IPS-20b (cell line): Measurements from ENCODE around the gene SDK1.
"Not testable (repeated sequence)": the region's sequence is repeated elsewhere in the genome, so short reads cannot be mapped to it uniquely, and the experiment has no call there.

Experiments
- H3K27ac ChIP-seq: one replicate; pipeline ENCODE4 v1.5.1; 2013; ENCODE audit warnings: low read length
- H3K27me3 ChIP-seq: 2 replicates; pipeline ENCODE4 v1.6.1; 2013; ENCODE audit warnings: mild to moderate bottlenecking, low read length, inconsistent platforms; ENCODE audit not compliant: insufficient read depth
- H3K36me3 ChIP-seq: 2 replicates; pipeline ENCODE4 v1.6.1; 2013; ENCODE audit warnings: low read depth, mild to moderate bottlenecking, inconsistent platforms, low read length, moderate library complexity; ENCODE audit not compliant: insufficient read depth
- H3K4me1 ChIP-seq: 2 replicates; pipeline ENCODE4 v1.6.1; 2013; ENCODE audit warnings: mild to moderate bottlenecking, control low read depth, inconsistent platforms, low read length, moderate library complexity; ENCODE audit not compliant: insufficient read depth
- H3K4me3 ChIP-seq: 2 replicates; pipeline ENCODE4 v1.5.1; 2013; ENCODE audit warnings: mild to moderate bottlenecking, low read length, inconsistent platforms
- H3K9ac ChIP-seq: 2 replicates; pipeline ENCODE4 v1.6.1; 2013; ENCODE audit warnings: low read depth, mild to moderate bottlenecking, inconsistent platforms, low read length, moderate library complexity
- H3K9me3 ChIP-seq: 2 replicates; pipeline ENCODE4 v1.6.1; 2013; ENCODE audit warnings: mild to moderate bottlenecking, low read depth, low read length, inconsistent platforms; ENCODE audit not compliant: insufficient read depth

The SDK1 gene

DNA sequence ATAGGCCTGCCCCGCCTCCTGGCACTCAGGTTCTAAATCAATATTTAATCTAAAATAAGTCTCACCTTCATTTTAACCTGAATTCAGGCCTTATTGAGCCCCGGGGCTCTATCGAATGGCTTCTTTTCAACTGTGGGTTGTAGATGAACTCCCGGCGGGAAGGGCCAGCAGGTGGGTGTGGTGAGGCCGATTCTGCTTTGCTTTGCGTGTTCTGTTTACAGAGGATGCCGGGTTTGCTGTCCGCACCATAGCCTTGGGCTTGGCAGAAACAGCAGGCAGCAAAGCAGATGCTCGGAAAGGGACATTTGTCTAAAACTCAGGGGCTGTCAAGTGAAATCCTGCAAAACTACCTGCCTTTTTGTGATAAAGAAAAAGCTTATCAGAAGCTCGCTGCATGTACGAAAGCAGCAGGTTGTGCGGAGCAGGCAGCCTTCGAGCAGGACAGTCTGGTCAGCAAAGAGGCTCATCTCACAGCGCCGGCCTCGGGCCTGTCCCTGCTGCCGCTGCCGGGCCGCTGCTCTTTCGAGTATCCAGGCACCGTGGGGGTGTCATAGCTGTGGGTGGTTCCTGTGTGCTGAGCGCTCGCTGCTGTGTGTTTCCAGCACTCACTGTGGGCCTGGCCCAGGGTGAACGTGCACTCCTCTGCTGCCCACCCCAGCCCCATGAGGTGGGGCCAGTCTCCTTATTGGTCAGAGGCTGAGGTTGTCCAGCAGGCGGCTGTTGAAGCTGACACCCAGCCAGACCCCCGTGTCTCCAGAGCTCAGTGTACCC is 946.2 kb downstream of the SDK1 start:
- Histone ChIP-seq H3K9me3 (no peaks in the 10 kb centered on the region), H3K9ac (no peak overlapping the region), H3K4me1 (no peaks in the 10 kb centered on the region), H3K27ac (no peak overlapping the region), H3K4me3 (no peak overlapping the region), H3K27me3 (no peaks in the 10 kb centered on the region), H3K36me3 (no peaks in the 10 kb centered on the region)

DNA sequence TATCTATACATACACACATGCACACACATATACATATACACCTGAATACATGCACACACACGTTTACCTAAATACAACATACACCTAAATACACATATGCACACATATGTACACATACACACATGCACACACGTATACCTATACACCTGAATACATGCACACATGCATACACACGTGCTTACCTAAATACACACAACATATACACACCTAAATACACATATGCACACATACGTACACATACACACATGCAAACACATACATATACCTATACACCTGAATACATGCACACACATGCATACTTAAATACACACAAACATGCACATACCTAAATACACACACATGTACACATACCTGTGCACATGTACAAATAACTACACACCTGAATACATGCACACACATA is 947.2 kb downstream of the SDK1 start:
- H3K4me1 ChIP-seq = no peaks in the 10 kb centered on the region
- H3K9ac ChIP-seq = no peak overlapping the region
- no peak overlapping the region for H3K4me3 ChIP-seq
- H3K27me3 ChIP-seq = no peaks in the 10 kb centered on the region
- no peak overlapping the region for H3K27ac ChIP-seq
- no peaks in the 10 kb centered on the region for H3K9me3 ChIP-seq
- no peaks in the 10 kb centered on the region for H3K36me3 ChIP-seq

DNA sequence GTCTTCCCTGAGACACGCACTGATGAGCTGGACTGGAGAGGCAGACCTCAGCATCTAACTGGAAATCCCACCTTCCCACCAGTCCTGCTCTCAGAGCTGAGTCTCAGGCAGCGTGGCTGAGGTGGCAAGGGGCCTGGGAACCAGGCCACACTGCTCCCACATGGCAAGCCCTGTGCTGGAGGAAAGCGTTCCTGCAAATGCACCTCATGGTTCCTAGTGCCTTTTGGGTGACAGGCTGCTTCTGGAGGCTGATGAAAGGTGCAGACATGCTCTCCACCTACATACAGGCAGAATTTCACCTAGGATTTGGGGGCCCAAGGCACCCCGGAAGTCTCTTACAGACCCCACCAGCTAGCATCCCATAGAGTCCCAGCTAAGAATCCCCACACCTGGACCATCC is 948.2 kb downstream of the SDK1 start:
- Histone ChIP-seq H3K27me3 (no peaks in the 10 kb centered on the region), H3K4me1 (no peaks in the 10 kb centered on the region), H3K4me3 (no peak overlapping the region), H3K36me3 (no peaks in the 10 kb centered on the region), H3K27ac (no peak overlapping the region), H3K9me3 (no peaks in the 10 kb centered on the region), H3K9ac (no peak overlapping the region)

DNA sequence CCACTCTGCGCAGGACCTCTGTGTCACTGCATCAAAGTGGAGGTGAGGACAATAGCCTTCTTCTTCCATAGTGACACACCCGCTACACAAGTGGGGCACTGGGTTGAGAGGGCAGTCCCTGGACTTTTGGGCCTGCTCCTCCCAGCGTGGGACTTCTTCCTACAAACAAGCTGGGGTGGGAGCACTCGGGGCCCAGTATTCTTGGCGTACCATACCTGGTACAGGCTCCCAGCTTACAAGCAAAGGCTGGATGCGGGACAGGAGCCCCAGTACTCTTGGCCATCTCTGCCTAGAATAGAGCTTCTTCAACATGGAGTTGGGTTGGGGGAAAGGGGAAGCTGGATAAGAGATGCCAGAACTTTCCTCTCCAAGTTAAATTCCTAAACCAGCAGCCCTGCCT is 954.3 kb downstream of the SDK1 start:
- Histone ChIP-seq H3K4me3 (no peak overlapping the region), H3K36me3 (no peaks in the 10 kb centered on the region), H3K9ac (no peak overlapping the region), H3K4me1 (no peaks in the 10 kb centered on the region), H3K9me3 (no peaks in the 10 kb centered on the region), H3K27me3 (no peaks in the 10 kb centered on the region), H3K27ac (no peak overlapping the region)

DNA sequence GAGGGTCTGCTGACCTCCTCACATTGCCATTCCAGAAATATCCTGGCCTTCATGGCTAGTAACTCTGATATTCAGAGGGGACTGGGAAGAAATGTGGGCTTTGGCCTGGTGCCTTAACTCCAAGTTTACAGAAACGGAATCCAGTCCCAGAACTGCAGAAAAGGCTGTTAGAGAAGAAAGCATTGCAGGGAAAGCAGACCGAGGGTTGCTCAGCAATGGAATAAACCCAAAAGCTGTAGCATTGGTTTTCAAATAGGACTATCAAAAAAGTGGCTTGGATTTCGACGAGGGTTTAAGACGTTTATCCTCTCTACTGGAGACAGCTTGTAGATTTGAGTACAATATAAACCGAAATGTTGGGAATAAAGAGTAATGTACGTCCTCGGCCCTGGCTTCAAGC is 955.2 kb downstream of the SDK1 start:
- Histone ChIP-seq H3K9me3 (no peaks in the 10 kb centered on the region), H3K4me1 (no peaks in the 10 kb centered on the region), H3K4me3 (no peak overlapping the region), H3K27ac (no peak overlapping the region), H3K36me3 (no peaks in the 10 kb centered on the region), H3K9ac (no peak overlapping the region), H3K27me3 (no peaks in the 10 kb centered on the region)

DNA sequence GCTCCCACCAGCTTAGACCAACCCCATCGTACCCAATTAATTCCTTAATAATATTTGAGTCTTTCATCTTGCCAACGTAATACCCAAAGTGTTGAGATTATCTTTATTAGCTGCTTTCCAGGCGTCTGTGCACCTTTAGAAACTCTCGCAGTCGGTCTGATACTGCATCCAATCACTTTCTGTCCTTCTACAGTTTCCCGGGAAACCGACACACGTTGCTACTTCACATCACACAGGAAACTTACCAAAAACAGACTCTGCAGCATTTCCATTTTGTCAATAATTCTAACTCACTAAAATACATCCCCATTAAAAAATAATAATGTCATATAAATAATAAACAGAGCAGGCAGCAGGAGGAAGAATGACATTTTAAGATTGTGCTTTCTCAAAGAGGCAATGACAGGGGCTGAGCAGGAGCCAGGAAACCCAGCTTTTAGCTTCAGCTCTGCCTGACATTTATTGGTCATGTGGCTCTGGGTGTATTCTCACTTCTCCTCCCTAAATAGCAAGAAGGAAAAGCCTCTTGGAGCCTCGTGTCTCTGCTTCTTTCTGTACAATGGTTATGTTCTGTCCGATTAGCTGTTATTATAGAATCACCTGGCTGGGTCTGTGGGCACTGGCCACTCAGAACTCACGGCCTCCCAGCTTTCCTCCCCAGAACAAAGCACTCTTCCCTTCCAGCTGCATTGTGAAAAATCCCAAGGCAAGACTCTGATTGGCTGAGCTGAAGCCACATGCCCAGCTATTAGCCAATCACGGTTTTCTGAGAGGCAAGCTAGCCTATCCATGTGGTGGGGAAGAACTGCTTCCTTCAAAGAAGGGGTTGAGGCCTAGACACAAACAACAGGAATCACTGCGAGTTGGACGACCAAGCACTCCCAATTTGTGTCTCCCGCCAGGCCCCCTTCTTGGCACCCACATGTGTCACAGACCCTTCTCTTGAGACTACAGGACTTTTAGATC is 956.4 kb downstream of the SDK1 start:
- no peak overlapping the region for H3K27ac ChIP-seq
- H3K4me1 ChIP-seq = no peaks in the 10 kb centered on the region
- no peak overlapping the region for H3K9ac ChIP-seq
- no peaks in the 10 kb centered on the region for H3K27me3 ChIP-seq
- H3K4me3 ChIP-seq = no peak overlapping the region
- H3K36me3 ChIP-seq = no peaks in the 10 kb centered on the region
- H3K9me3 ChIP-seq = no peaks in the 10 kb centered on the region

DNA sequence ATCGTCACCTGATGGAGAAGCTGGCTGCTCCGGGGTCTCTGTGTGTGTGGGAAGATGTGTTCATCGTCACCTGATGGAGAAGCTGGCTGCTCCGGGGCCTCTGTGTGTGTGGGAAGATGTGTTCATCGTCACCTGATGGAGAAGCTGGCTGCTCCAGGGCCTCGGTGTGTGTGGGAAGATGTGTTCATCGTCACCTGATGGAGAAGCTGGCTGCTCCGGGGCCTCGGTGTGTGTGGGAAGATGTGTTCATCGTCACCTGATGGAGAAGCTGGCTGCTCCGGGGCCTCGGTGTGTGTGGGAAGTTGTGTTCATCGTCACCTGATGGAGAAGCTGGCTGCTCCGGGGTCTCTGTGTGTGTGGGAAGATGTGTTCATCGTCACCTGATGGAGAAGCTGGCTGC is 959.1 kb downstream of the SDK1 start:
- not testable (repeated sequence) for H3K27me3 ChIP-seq, H3K4me1 ChIP-seq, H3K27ac ChIP-seq, H3K9me3 ChIP-seq, H3K36me3 ChIP-seq, H3K4me3 ChIP-seq, H3K9ac ChIP-seq

DNA sequence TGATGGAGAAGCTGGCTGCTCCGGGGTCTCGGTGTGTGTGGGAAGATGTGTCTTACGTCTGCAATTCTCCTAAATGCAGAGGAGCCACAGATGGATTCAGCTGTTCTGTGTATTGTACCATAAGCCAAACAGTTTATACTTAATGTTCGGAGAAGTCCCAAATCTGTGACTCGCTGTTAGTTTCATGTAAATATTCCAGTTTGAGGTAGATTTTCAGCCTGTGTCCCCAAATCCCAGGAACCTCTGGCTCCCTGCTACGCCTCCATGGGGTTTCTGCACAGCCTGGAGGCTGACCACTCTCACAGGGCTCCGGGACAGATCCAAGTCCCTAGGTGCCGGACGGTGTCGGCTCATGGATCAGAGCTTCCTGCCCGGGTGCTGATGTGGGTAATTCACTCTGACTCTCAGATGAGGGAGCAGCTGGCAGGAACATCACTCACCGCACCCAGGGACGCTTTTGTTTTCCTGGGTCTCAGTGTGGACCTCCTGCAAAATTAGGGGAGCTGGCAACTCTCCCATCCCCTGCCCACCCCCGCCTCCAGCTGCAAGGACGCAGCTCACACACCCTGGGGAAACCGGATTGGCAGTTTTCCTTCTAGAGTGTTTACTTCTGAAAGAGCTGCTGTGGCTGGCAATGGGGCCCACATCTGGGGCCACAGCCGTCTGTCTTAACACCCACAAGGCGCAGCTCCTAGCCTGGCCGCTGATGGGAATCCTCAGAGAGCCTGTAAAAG is 960.0 kb downstream of the SDK1 start:
- Histone ChIP-seq H3K4me3 (no peak overlapping the region), H3K27ac (no peak overlapping the region), H3K27me3 (no peaks in the 10 kb centered on the region), H3K9me3 (no peaks in the 10 kb centered on the region), H3K4me1 (no peaks in the 10 kb centered on the region), H3K36me3 (no peaks in the 10 kb centered on the region), H3K9ac (no peak overlapping the region)

DNA sequence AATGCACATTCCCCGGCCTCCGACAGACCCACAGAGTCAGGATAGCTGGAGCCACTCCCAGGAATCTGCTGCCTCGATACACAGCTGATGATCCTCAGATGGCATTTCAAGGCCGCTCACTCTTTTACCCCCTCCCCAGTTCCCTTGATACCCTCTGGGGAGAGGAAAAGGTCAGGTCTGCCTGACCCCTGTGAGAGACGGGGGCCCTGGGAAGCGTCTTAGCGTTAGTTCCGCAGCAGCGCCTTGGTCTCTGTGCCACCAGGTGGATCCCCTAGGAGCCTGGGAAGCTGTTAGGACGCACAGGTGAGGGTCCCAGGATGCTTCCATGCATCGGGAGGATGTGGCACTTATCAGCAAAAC is 960.5 kb downstream of the SDK1 start:
- H3K27me3 ChIP-seq = no peaks in the 10 kb centered on the region
- no peak overlapping the region for H3K27ac ChIP-seq
- no peaks in the 10 kb centered on the region for H3K9me3 ChIP-seq
- H3K36me3 ChIP-seq = no peaks in the 10 kb centered on the region
- H3K4me1 ChIP-seq = no peaks in the 10 kb centered on the region
- no peak overlapping the region for H3K4me3 ChIP-seq
- H3K9ac ChIP-seq = no peak overlapping the region

DNA sequence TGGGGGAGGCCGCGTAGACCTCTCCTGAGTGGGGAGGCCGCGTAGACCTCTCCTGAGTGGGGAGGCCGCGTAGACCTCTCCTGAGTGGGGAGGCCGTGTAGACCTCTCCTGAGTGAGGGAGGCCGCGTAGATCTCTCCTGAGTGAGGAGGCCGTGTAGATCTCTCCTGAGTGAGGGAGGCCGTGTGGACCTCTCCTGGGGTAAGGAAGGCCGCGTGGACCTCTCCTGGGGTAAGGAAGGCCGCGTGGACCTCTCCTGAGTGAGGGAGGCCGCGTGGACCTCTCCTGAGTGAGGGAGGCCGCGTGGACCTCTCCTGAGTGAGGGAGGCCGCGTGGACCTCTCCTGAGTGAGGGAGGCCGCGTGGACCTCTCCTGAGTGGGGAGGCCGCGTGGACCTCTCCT is 963.2 kb downstream of the SDK1 start:
- not testable (repeated sequence) for H3K36me3 ChIP-seq, H3K27ac ChIP-seq

DNA sequence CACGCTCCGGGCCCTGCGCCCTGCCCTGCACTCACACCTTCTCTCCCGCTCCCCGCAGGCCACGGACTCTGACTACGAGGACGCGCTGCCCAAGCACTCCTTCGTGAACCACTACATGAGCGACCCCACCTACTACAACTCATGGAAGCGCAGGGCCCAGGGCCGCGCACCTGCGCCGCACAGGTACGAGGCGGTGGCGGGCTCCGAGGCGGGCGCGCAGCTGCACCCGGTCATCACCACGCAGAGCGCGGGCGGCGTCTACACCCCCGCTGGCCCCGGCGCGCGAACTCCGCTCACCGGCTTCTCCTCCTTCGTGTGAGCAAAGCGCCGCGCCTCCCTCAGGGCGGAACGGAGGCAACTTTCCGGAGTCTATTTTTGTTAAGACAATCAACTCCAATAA is 964.0 kb downstream of the SDK1 start:
- no peak overlapping the region for H3K4me3 ChIP-seq

More for the DNA sequence above, 963.2 kb downstream of the SDK1 start:
- H3K9me3 ChIP-seq, H3K4me3 ChIP-seq, H3K27me3 ChIP-seq, H3K4me1 ChIP-seq, H3K9ac ChIP-seq: not testable (repeated sequence)

More for the DNA sequence above, 964.0 kb downstream of the SDK1 start:
- Histone ChIP-seq H3K9me3 (no peaks in the 10 kb centered on the region), H3K4me1 (no peaks in the 10 kb centered on the region), H3K27ac (no peak overlapping the region), H3K9ac (no peak overlapping the region), H3K36me3 (no peaks in the 10 kb centered on the region), H3K27me3 (no peaks in the 10 kb centered on the region)
